ENCODE data around the gene PARVA.

Gene PARVA

GRCh38 chr11:12409621-12410005 is 32.2 kb downstream of the PARVA start:
- TF ChIP-seq GATA3 (IDR thresholded peaks at IDR 0.05; ENCODE audit: low read depth, low read length), result no peak
- no peak for TF ChIP-seq GATA2 (IDR thresholded peaks at IDR 0.05; ENCODE audit: low read depth, low read length)

DNA sequence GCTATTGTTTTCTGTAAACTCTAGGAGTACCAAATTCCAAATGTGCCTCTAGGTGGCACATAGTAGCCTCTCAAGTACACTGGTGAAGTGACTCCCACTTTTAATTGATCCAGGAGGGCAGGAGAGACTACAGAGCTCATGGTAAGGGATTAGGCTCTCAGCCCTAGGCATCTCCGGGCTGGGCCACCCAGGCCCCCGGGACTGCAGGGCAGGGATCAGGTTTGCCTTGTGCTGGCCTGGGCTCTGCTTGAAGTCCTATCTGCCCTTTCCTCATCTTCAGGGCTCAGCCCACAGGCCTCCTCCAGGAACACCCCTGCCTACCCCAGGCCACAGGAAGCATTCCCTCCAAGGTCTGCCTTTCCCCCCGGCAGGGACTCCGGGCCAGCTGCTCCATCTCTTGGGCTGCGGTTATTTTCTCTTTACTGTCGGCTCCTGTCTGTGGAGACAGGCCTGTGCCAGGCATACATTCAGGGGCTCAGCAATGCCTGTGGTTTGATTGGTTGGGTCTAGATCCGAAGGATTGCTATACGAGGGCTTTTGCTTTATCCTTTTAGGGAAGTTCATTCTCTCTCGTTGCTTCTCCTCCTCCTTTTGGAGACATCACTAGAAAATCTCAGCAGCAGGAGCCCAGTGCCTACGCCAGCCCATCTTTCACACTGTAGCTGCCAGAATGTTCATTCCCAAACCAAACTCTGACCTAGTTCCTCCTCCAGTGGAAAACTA is 32.8 kb downstream of the PARVA start:
- no peak for TF ChIP-seq GATA2 (IDR thresholded peaks at IDR 0.05; ENCODE audit: low read depth, low read length)
- TF ChIP-seq GATA3 (IDR thresholded peaks at IDR 0.05; ENCODE audit: low read depth, low read length), result no peak

DNA sequence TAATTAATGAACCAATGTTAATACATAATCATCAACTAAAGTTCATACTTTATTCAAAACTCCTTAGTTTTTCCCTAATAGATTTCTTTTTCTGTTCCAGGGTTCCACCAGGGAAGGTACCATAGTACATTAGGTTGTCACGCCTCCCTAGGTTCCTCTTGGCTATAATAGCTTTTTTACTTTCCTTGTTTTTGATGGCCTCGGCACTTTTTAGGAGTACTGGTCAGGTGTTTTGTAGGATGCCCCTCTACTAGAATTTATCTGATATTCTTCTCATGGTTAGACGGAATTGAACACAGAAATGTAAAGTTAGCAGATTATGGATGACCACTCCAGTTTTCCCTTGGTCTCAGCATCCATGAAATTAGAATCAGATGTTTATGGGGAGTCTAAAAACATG is 34.0 kb downstream of the PARVA start:
- TF ChIP-seq GATA3 (IDR thresholded peaks at IDR 0.05; ENCODE audit: low read depth, low read length) (no peak), GATA2 (IDR thresholded peaks at IDR 0.05; ENCODE audit: low read depth, low read length) (no peak)

DNA sequence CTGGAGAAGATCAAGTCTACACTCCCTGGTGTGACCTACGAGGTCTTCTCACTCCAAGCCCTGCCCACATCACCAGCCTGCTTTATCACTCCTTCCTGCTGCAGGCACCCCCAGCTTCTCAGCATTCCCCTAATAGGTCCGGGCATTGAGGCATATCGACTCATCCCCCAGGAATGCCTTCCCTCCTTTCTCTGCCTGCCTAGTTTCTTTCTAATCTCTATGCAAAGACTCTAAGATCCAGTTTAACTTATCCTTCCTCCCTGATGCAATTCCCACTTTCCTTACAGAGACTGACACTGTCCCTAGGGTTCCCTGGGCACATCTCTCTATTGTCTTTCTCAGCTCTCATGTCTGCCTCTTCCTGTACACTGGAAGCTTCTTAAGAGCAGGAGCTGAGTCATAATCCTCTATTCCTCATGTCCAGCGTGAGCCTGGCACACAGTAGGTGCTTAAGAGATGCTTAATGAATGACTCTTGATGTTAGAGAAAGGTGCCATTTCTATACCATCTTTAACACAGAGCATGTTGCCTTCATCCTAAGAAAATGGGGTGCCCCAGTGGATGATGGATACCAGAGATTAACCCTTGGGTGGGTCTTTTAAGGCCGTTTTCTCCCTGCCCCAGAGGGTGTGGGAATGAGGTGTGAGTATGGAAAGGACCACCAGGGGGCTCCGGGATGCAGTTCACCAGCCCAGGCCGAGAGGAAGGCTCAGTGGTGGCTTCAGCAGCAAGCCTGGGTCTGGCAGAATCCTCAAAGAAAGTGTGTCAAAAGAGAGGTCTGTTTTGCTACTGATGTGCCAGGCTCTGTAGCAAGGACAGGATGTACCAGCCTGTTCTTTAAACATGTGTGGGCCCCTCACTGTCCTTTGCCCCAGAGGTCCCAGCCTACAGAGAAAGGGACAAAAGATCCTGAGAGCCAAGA is 34.7 kb downstream of the PARVA start:
- no peak for TF ChIP-seq GATA3 (IDR thresholded peaks at IDR 0.05; ENCODE audit: low read depth, low read length)
- no peak for TF ChIP-seq GATA2 (IDR thresholded peaks at IDR 0.05; ENCODE audit: low read depth, low read length)

DNA sequence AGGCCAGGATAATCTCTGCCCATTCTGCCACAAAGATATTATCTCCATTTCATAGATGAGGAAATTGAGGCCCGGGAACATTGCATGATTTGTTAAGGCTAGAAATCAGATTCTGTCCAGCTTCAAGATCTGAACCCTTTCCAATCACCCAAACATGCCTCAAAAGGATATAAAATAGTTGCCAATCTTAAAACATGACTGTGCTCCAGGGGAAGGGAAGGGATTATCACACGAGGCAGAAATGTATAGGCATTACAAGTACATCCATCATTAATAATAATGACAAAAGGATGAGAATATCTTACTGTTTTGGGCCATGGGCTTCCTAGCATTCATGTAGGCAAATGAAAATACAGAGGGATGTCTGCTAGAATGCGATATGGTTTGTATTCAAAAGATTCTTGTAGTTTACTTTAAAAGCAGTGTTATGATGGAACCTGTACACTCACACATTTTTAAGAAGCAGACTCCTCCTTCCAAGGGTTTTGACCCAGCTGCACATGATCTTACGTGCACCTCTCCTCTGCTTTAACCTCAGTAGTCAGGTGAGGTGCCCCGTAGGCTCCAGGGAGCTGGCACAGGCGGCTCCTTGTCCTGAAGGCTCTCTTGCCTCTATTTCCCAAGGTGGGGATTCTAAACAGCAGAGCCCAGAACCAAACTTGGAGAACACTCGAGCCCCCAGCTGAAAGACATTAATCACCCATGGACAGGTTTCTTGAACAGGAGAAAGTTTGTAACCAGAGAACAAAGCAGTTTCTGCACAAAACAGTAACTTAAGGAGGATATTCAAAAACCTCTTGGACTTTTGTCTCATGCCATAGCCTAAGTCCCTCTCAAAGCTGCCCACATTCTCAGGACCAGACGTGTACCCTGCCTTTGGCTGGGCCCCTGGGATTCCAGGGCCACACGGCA is 36.0 kb downstream of the PARVA start:
- no peak for TF ChIP-seq GATA3 (IDR thresholded peaks at IDR 0.05; ENCODE audit: low read depth, low read length)
- no peak for TF ChIP-seq GATA2 (IDR thresholded peaks at IDR 0.05; ENCODE audit: low read depth, low read length)

DNA sequence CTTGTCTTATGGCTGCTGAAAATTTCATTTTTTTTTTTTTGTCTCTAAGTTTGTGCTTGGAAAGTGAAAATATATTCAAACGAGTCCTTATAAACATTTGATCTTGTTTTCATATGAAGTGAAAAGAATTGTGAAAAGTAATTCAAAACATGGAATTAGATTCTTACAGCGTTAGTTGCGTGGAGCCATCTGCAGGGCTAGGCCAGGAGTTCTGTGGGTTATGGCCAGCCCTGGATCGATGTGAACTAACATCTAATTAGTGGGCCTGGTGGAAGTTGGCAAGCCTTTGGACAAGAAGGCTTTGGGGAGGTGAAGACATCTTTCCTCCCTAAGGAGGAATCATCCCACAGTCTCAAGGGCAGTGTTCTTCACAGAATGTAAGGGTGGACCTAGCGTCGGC is 37.2 kb downstream of the PARVA start:
- no peak for TF ChIP-seq GATA3 (IDR thresholded peaks at IDR 0.05; ENCODE audit: low read depth, low read length)
- TF ChIP-seq GATA2 (IDR thresholded peaks at IDR 0.05; ENCODE audit: low read depth, low read length), result no peak

DNA sequence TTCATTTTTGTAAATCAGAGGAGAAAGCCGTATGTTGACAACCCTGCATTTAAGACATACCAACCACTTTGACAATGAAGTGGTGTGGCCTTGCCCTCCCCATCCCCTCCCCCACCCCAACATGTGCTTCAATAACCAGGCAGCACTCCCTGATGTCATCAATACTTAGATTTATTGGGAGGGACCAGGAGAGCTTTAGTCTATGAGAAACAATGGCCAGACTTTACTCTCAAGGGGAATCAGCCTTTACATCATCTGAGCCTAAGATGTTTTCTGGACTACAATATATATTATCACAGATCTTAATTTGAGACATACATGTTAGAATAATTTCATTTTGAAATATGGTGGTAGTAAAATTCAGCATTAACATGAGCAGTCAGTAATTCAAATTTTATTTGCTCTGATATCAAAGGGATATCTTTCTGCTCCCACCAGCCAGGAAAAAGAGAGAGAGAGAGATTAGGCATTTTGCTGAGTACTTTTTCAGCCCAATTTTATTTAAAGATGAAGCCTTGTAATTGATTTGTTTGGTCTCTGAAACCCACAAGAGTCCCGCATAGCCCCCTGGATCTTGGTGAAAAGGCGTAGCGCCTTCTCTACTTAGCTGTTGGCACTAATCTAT is 38.1 kb downstream of the PARVA start:
- TF ChIP-seq GATA3 (IDR thresholded peaks at IDR 0.05; ENCODE audit: low read depth, low read length) (peak; percentile 61), GATA2 (IDR thresholded peaks at IDR 0.05; ENCODE audit: low read depth, low read length) (peak; percentile 52)

- TF ChIP-seq GATA3 (IDR thresholded peaks at IDR 0.05; ENCODE audit: low read depth, low read length) (no peak), GATA2 (IDR thresholded peaks at IDR 0.05; ENCODE audit: low read depth, low read length) (no peak)
Measured at GRCh38 chr11:12416552-12416951, 39.2 kb downstream of the PARVA start.

- TF ChIP-seq GATA2 (IDR thresholded peaks at IDR 0.05; ENCODE audit: low read depth, low read length), result no peak
- TF ChIP-seq GATA3 (IDR thresholded peaks at IDR 0.05; ENCODE audit: low read depth, low read length), result no peak
Measured at GRCh38 chr11:12417691-12418611, 40.6 kb downstream of the PARVA start.

DNA sequence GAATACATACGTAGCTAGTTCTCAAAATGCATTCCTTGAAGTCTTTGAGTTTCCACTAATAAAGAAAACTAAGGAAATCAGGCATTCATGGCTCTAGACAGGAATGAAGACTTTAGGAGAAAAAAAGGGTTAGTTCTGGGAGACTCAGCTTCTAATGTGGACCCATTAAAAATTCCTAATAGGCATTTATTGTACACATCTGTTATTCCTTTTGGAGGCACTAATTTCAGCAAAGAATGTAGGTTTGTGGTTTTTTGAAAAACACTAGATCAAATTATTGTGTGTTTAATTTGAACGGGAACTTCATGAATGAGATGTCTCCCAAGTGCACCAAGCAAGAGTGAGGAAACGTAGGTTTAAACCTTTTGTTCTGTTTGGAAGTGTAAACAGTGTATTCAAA is 42.7 kb downstream of the PARVA start:
- no peak for TF ChIP-seq GATA2 (IDR thresholded peaks at IDR 0.05; ENCODE audit: low read depth, low read length)
- no peak for TF ChIP-seq GATA3 (IDR thresholded peaks at IDR 0.05; ENCODE audit: low read depth, low read length)

GRCh38 chr11:12420706-12421105 is 43.3 kb downstream of the PARVA start:
- TF ChIP-seq GATA3 (IDR thresholded peaks at IDR 0.05; ENCODE audit: low read depth, low read length) (no peak), GATA2 (IDR thresholded peaks at IDR 0.05; ENCODE audit: low read depth, low read length) (no peak)

DNA sequence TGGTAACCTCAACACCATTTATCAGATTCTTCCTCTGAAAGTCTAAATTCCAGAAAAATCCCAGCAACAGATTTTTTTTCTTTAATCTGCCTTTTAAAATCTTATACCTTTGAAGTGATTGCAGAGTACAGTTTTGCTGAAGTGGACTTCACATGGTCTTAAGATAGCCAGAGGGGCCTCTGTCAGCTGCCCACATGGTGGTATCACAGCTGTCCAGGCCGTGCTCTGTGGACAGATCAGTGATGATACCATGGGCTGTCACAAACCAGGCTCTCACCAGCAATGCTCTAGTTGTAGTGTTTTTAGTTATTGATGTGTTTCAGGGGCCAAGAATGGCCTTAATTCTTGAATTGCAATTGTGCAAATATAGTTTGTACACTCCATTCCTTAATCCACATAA is 44.0 kb downstream of the PARVA start:
- TF ChIP-seq GATA2 (IDR thresholded peaks at IDR 0.05; ENCODE audit: low read depth, low read length), result no peak
- no peak for TF ChIP-seq GATA3 (IDR thresholded peaks at IDR 0.05; ENCODE audit: low read depth, low read length)
